PC-9 (cell line): ENCODE results near the gene TNN. TPM values are rescaled to one million over a fixed set of nuclear protein-coding genes. Genes with fewer than 3 reads are reported as not detected.

Experiments used
- BruUV-seq: library from RNA; stranded (reverse); fragments of 400-500 nt; replicated peaks from 2 replicates; lab custom pipeline; 2021; lab: Mats Ljungman, UMichigan
- CTCF ChIA-PET: fragments of 300-600 bp; sonication (Branson Sonifier 250); formaldehyde crosslinking; loops from one replicate; lab custom pipeline; 2022; ENCODE audit warnings: antibody characterized with exemption; lab: Charles Lee
- POLR2A ChIA-PET: fragments of 300-600 bp; sonication (Branson Sonifier 250); formaldehyde crosslinking; loops from one replicate; lab custom pipeline; 2022; ENCODE audit warnings: antibody characterized with exemption; ENCODE audit not compliant: unreplicated experiment; lab: Charles Lee
- DNase-seq, 2 experiments: peaks; one replicate each; pipeline versions ENCODE4 v3.0.0 to v3.0.0-alpha.2; 2015 to 2022; ENCODE audit warnings: mixed read lengths in 1 of 2
- H2AFZ ChIP-seq: fragments of 200-600 bp; sonication (generic); 2 replicates; pipeline ENCODE4 v1.8.1; 2017; ENCODE audit warnings: antibody characterized with exemption
- H3F3A ChIP-seq: fragments of 200-600 bp; sonication (generic); 2 replicates; pipeline ENCODE4 v1.8.1; 2017; ENCODE audit warnings: antibody characterized with exemption, mild to moderate bottlenecking, low read depth; ENCODE audit not compliant: insufficient read depth
- H3K27ac ChIP-seq: fragments of 200-600 bp; sonication (generic); 2 replicates; pipeline ENCODE4 v1.6.1; 2016; ENCODE audit warnings: mixed run types
- H3K27me3 ChIP-seq: fragments of 200-600 bp; sonication (generic); 2 replicates; pipeline ENCODE4 v1.6.1; 2016; ENCODE audit warnings: low read depth, mixed run types; ENCODE audit not compliant: insufficient read depth
- H3K36me3 ChIP-seq: fragments of 200-600 bp; sonication (generic); 2 replicates; pipeline ENCODE4 v1.6.1; 2016; ENCODE audit warnings: low read depth, mixed run types
- H3K4me1 ChIP-seq: fragments of 200-600 bp; sonication (generic); replicated peaks from 2 replicates; pipeline ENCODE4 v1.6.1; 2016; ENCODE audit warnings: mixed run types; ENCODE audit not compliant: insufficient read depth
- H3K4me2 ChIP-seq: fragments of 200-600 bp; sonication (generic); 2 replicates; pipeline ENCODE4 v1.6.1; 2017; ENCODE audit warnings: mixed run types
- H3K4me3 ChIP-seq: fragments of 200-600 bp; sonication (generic); 2 replicates; pipeline ENCODE4 v1.6.1; 2016; ENCODE audit warnings: mixed run types
- H3K79me2 ChIP-seq: fragments of 200-600 bp; sonication (generic); 2 replicates; pipeline ENCODE4 v1.6.1; 2017; ENCODE audit warnings: low read depth, mixed run types
- H3K9me2 ChIP-seq: fragments of 200-600 bp; sonication (generic); 2 replicates; pipeline ENCODE4 v1.8.1; 2017; ENCODE audit warnings: mild to moderate bottlenecking; ENCODE audit not compliant: insufficient read depth
- H3K9me3 ChIP-seq: fragments of 200-600 bp; sonication (generic); 2 replicates; pipeline ENCODE4 v1.8.1; 2016; ENCODE audit warnings: low read depth; ENCODE audit not compliant: insufficient read depth
- H4K20me1 ChIP-seq: fragments of 200-600 bp; sonication (generic); 2 replicates; pipeline ENCODE4 v1.8.1; 2017; ENCODE audit not compliant: insufficient read depth
- EZH2 ChIP-seq: fragments of 200-600 bp; sonication (generic); IDR thresholded peaks from 2 replicates; pipeline ENCODE4 v1.8.0; 2017; ENCODE audit warnings: antibody characterized with exemption, low read depth
- intact Hi-C: fragments of 100-400 bp; cut with micrococcal nuclease; formaldehyde crosslinking; loops from one replicate; pipeline ENCODE4 v1.10.0; 2022; ENCODE audit not compliant: unreplicated experiment
- total RNA-seq: library from RNA; stranded (reverse); gene quantifications from 2 replicates; pipeline ENCODE4 v1.2.3, GENCODE V29; 2021
- TF ChIP-seq, protein P1 (sequence below): fragments of 200-600 bp; sonication (generic); conservative IDR thresholded peaks from 2 replicates; pipeline ENCODE4 v1.6.1; 2017; ENCODE audit warnings: mixed run types, antibody characterized with exemption, mild to moderate bottlenecking, moderate library complexity

Gene TNN
- total RNA-seq, 1 experiment from 2014 or later, result not detected

DNA sequence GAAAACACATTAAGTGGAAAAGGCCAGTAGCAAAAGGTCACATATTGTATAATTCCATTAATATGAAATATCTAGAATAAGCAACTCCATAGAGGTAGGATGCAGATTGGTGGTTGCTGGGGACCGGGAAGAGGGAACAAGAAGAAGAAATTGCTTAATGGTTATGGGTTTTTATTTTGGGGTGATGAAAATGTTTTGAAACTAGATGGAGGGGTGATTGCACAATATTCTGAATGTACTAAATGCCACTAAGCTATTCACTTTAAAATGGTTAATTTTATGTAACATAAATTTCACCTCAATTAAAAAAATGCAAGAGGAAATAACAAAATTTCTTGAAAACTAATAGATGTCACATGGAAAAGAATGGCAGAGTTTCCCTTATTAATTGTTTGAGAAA, 118.3 kb downstream of the TNN start:
- Histone ChIP-seq H3K79me2 (peaks cover 12% of the 10 kb centered on the region), H3K9me2 (no peaks in the 10 kb centered on the region), H3K4me1 (peaks cover 8% of the 10 kb centered on the region), H3K4me2 (no peak overlapping the region), H2AFZ (no peak overlapping the region), H3K4me3 (no peak overlapping the region), H3K36me3 (0 out of 2 replicates have a peak, but pooled peaks cover 3% of the 10 kb centered on the region), H3F3A (no peaks in the 10 kb centered on the region), H3K27me3 (no peaks in the 10 kb centered on the region), H4K20me1 (0 out of 2 replicates have a peak, but pooled peaks cover 2% of the 10 kb centered on the region), H3K9me3 (no peaks in the 10 kb centered on the region), H3K27ac (no peak overlapping the region)
- ChIA-PET CTCF (no interaction called here), POLR2A (no interaction called here)
- no peak for DNase-seq
- intact Hi-C loops, result no loop called here
- TF ChIP-seq, protein P1, sequence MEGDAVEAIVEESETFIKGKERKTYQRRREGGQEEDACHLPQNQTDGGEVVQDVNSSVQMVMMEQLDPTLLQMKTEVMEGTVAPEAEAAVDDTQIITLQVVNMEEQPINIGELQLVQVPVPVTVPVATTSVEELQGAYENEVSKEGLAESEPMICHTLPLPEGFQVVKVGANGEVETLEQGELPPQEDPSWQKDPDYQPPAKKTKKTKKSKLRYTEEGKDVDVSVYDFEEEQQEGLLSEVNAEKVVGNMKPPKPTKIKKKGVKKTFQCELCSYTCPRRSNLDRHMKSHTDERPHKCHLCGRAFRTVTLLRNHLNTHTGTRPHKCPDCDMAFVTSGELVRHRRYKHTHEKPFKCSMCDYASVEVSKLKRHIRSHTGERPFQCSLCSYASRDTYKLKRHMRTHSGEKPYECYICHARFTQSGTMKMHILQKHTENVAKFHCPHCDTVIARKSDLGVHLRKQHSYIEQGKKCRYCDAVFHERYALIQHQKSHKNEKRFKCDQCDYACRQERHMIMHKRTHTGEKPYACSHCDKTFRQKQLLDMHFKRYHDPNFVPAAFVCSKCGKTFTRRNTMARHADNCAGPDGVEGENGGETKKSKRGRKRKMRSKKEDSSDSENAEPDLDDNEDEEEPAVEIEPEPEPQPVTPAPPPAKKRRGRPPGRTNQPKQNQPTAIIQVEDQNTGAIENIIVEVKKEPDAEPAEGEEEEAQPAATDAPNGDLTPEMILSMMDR, result no peak
- no peak for TF ChIP-seq EZH2
- BruUV-seq, result no TSS peak

DNA sequence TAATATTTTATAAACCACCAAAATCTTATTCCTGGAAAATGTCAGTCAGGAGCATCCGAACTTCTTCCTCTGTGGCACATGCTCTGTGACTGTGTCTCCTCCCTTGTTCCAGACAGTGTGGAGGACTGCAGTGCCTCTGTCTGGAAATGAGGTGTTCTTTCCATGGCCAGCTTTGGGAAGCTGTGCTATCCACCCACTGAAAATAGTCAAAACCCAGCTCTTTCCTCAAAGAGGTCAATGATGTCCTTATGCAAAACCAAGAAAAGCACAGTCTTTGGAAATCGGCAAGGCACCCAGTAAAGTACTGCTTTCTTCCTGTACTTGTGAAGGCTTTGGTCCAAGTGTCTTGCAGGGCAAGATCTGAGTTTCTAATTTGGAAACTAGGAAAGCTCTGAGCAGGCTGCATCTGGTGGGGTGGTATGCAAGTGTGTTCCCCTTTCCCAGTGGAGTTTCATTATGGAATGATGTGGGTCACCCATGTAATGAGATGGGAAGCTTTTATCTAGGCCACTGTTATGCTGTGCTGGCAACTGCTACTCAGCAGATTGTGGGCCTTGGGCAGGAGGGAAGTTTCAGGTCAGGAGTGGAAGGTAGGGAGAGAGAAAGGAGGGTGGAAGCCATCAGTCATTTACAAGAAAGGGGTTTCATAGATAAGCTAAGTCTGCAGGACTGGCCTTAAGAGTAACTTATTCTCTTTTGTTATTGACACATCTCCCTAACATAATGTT, 119.0 kb downstream of the TNN start:
- no TSS peak for BruUV-seq
- Histone ChIP-seq H3K9me3 (no peaks in the 10 kb centered on the region), H3K9me2 (no peaks in the 10 kb centered on the region), H2AFZ (no peak overlapping the region), H3K36me3 (0 out of 2 replicates have a peak, but pooled peaks cover 3% of the 10 kb centered on the region), H3K4me3 (no peak overlapping the region), H3K4me2 (no peak overlapping the region), H3K27ac (no peak overlapping the region), H4K20me1 (0 out of 2 replicates have a peak, but pooled peaks cover 2% of the 10 kb centered on the region), H3K79me2 (peaks cover 16% of the 10 kb centered on the region), H3K27me3 (no peaks in the 10 kb centered on the region), H3K4me1 (peaks cover 15% of the 10 kb centered on the region), H3F3A (no peaks in the 10 kb centered on the region)
- CTCF ChIA-PET, result no interaction called here
- intact Hi-C loops, result no loop called here
- POLR2A ChIA-PET, result no interaction called here
- DNase-seq, result no peak
- TF ChIP-seq EZH2, result no peak
- TF ChIP-seq, protein P1, result no peak

DNA sequence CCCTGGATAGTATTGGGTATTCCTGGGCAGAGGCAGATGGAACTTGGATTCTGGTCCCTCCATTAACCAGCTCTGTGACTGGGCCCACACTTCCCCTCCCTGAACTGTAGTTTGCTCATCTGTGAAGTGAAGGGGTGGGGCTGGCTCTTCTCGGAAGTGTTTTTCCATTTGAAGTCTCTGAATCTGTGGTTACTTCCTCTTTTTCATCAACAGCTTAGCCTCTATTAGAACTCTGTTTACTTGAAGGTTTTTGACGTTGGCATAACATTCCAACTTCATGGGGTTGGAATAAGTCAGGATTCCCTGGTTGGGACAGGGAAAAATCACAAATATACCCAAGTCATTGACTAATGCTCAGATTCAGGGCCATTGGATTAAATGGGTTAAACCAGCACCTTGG, 121.3 kb downstream of the TNN start:
- CTCF ChIA-PET, result no interaction called here
- no TSS peak for BruUV-seq
- Histone ChIP-seq H2AFZ (no peak overlapping the region), H3F3A (peaks cover 13% of the 10 kb centered on the region), H3K36me3 (0 out of 2 replicates have a peak, but pooled peaks cover 3% of the 10 kb centered on the region), H3K9me3 (no peaks in the 10 kb centered on the region), H4K20me1 (no peaks in the 10 kb centered on the region), H3K4me1 (peaks cover 24% of the 10 kb centered on the region), H3K4me3 (no peak overlapping the region), H3K79me2 (peaks cover 16% of the 10 kb centered on the region), H3K27ac (no peak overlapping the region), H3K27me3 (no peaks in the 10 kb centered on the region), H3K4me2 (no peak overlapping the region), H3K9me2 (no peaks in the 10 kb centered on the region)
- POLR2A ChIA-PET, result no interaction called here
- intact Hi-C loops, result no loop called here
- TF ChIP-seq, protein P1, result no peak
- TF ChIP-seq EZH2, result no peak
- no peak for DNase-seq
